Liver (tissue), 9 donors: ENCODE data around the gene LGALS4. TPM values are rescaled to one million over a fixed set of nuclear protein-coding genes. Genes with fewer than 3 reads are reported as not detected.

Source experiments
- DNase-seq: peaks from one replicate; pipeline ENCODE4 v3.0.0-alpha.2; 2017; ENCODE audit warnings: low spot score
- H3K27ac ChIP-seq, 2 donors: one replicate each; pipeline ENCODE4 v1.7.0; 2013; ENCODE audit warnings: inconsistent platforms in 2 of 2, low read length in 2 of 2, control low read depth in 1 of 2, low read depth in 1 of 2, mild to moderate bottlenecking in 1 of 2
- H3K27me3 ChIP-seq, 4 donors: one replicate each; pipeline versions ENCODE4 v1.6.1 to v1.7.0; 2013; ENCODE audit warnings: low read length in 3 of 4, inconsistent platforms in 1 of 4, mild to moderate bottlenecking in 1 of 4, moderate library complexity in 1 of 4; ENCODE audit not compliant: control insufficient read depth in 4 of 4, insufficient read depth in 4 of 4
- H3K36me3 ChIP-seq, 4 donors: one replicate each; pipeline versions ENCODE4 v1.6.1 to v1.7.0; 2013; ENCODE audit warnings: low read length in 3 of 4, mild to moderate bottlenecking in 3 of 4, low read depth in 1 of 4, moderate library complexity in 1 of 4; ENCODE audit not compliant: control insufficient read depth in 4 of 4, insufficient read depth in 3 of 4
- H3K4me1 ChIP-seq, 4 donors: one replicate each; pipeline versions ENCODE4 v1.6.1 to v1.7.0; 2013; ENCODE audit warnings: low read length in 3 of 4, mild to moderate bottlenecking in 3 of 4, moderate library complexity in 1 of 4; ENCODE audit not compliant: control insufficient read depth in 4 of 4, insufficient read depth in 4 of 4
- H3K4me3 ChIP-seq, 3 donors: one replicate each; pipeline versions ENCODE4 v1.6.1 to v1.7.0; 2013; ENCODE audit warnings: low read length in 3 of 3, control low read depth in 1 of 3, low read depth in 1 of 3, mild to moderate bottlenecking in 1 of 3
- H3K9ac ChIP-seq, 2 donors: one replicate each; pipeline ENCODE4 v1.7.0; 2013; ENCODE audit warnings: low read length in 2 of 2, mild to moderate bottlenecking in 2 of 2, moderate library complexity in 2 of 2, control low read depth in 1 of 2, low read depth in 1 of 2
- H3K9me3 ChIP-seq, 4 donors: one replicate each; pipeline versions ENCODE4 v1.6.1 to v1.7.0; 2013; ENCODE audit warnings: low read length in 3 of 4; ENCODE audit not compliant: control insufficient read depth in 4 of 4
- EGR1 ChIP-seq, 2 donors: IDR thresholded peaks; 2 replicates each; pipeline ENCODE4 v1.6.1; 2016 to 2018; ENCODE audit warnings: antibody characterized with exemption in 2 of 2, low read depth in 2 of 2
- FOXA2 ChIP-seq: IDR thresholded peaks from 2 replicates; pipeline ENCODE4 v1.6.1; 2016; ENCODE audit warnings: antibody characterized with exemption
- GABPA ChIP-seq, 2 donors: IDR thresholded peaks in 1 of 2; conservative IDR thresholded peaks in 1 of 2; 2 replicates each; pipeline ENCODE4 v1.6.1; 2016; ENCODE audit warnings: antibody characterized with exemption in 2 of 2, mild to moderate bottlenecking in 1 of 2, moderate library complexity in 1 of 2
- HNF4A ChIP-seq, 2 donors: conservative IDR thresholded peaks; 2 replicates each; pipeline ENCODE4 v1.6.1; 2016; ENCODE audit warnings: antibody characterized with exemption in 2 of 2, mild to moderate bottlenecking in 2 of 2
- HNF4G ChIP-seq: IDR thresholded peaks from 2 replicates; pipeline ENCODE4 v1.6.1; 2016; ENCODE audit warnings: antibody characterized with exemption
- JUND ChIP-seq, 2 donors: IDR thresholded peaks; 2 replicates each; pipeline ENCODE4 v1.6.1; 2016; ENCODE audit warnings: antibody characterized with exemption in 2 of 2
- NR2F2 ChIP-seq: IDR thresholded peaks from 2 replicates; pipeline ENCODE4 v1.6.1; 2016; ENCODE audit warnings: antibody characterized with exemption
- RAD21 ChIP-seq, 2 donors: IDR thresholded peaks; 2 replicates each; pipeline ENCODE4 v1.6.1; 2016; ENCODE audit warnings: antibody characterized with exemption in 2 of 2, mild to moderate bottlenecking in 2 of 2
- RXRA ChIP-seq, 2 donors: IDR thresholded peaks; 2 replicates each; pipeline ENCODE4 v1.6.1; 2017 to 2018; ENCODE audit warnings: antibody characterized with exemption in 2 of 2, mild to moderate bottlenecking in 1 of 2
- SP1 ChIP-seq: IDR thresholded peaks from 2 replicates; pipeline ENCODE4 v1.6.1; 2018; ENCODE audit warnings: antibody characterized with exemption, mild to moderate bottlenecking
- TAF1 ChIP-seq: conservative IDR thresholded peaks from 2 replicates; pipeline ENCODE4 v1.6.1; 2016; ENCODE audit warnings: antibody characterized with exemption, mild to moderate bottlenecking
- YY1 ChIP-seq: IDR thresholded peaks from 2 replicates; pipeline ENCODE4 v1.6.1; 2016; ENCODE audit warnings: antibody characterized with exemption, mild to moderate bottlenecking
- WGBS: extraction: QIAGEN DNeasy Blood & Tissue Kit; methylation state at CpG from one replicate; pipeline ENCODE4 v1.1.7; 2013; 5-methylcytosine and 5-hydroxymethylcytosine counted together
- polyA plus RNA-seq, 2 donors: library from polyadenylated mRNA; stranded (reverse) in 1 of 2; unstranded in 1 of 2; fragments of 200-250 nt in 1 of 2; fragments of >200 nt in 1 of 2; fragmentation: Nextera tagmentation in 1 of 2; extraction: Ambion mirVana in 1 of 2; gene quantifications; one replicate each; pipeline versions ENCODE4 v1.2.1 to v1.2.3, GENCODE V29; 2013 to 2015
- total RNA-seq, 2 donors: library from RNA; depleted of rRNA; stranded (reverse); fragments of >200 nt; gene quantifications; one replicate each; pipeline ENCODE4 v1.2.3, GENCODE V29; 2014
- TF ChIP-seq, protein P1 (sequence below): IDR thresholded peaks from 2 replicates; pipeline ENCODE4 v1.6.1; 2016; ENCODE audit warnings: antibody characterized with exemption
- TF ChIP-seq, protein P2 (sequence below): fragments of 150-350 bp; IDR thresholded peaks from 2 replicates; pipeline ENCODE4 v1.5.1; 2017; ENCODE audit warnings: improper control_type of control experiment, low read depth, low read length; ENCODE audit not compliant: missing input control
- TF ChIP-seq, protein P3 (sequence below): IDR thresholded peaks from 2 replicates; pipeline ENCODE4 v1.6.1; 2016; ENCODE audit warnings: antibody characterized with exemption
- TF ChIP-seq, protein P4 (sequence below): IDR thresholded peaks from 2 replicates; pipeline ENCODE4 v1.6.1; 2016; ENCODE audit warnings: antibody characterized with exemption
- TF ChIP-seq, protein P5 (sequence below): IDR thresholded peaks from 2 replicates; pipeline ENCODE4 v1.6.1; 2016; ENCODE audit warnings: antibody characterized with exemption, mild to moderate bottlenecking
- donor health status: healthy.
- donor health status: healthy.
- donor health status: healthy.
- donor health status: healthy.
- donor health status: healthy.

LGALS4 gene
- total and polyA plus RNA-seq, 4 donors: 0.42 to 40.6 (median 12.1) TPM

DNA sequence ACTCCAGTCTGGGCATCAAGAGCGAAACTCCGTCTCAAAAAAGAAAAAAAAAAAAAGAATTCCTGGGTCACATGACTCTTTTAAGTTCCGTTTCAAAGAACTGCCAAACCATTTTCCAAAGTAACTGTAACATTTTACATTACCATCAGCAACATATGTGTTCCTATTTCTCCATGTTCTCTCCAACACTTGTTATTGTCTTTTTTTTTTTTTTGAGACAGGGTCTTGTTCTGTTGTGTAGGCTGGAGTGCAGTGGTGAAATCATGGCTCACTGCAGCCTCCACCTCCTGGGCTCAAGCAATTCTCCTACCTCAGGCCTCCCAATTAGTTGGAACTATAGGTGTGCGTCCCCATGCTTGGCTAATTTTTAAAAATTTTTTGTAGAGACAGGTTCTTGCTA is 17.2 kb downstream of the LGALS4 start:
- Histone ChIP-seq H3K36me3 (no peaks in the 10 kb centered on the region), H3K27ac (no peak overlapping the region), H3K9ac (no peak overlapping the region), H3K4me3 (no peak overlapping the region), H3K4me1 (peaks cover 0 to 6% (median 2%) of the 10 kb centered on the region in 4 donors), H3K27me3 (no peaks in the 10 kb centered on the region), H3K9me3 (no peaks in the 10 kb centered on the region)
- TF ChIP-seq, protein P1, sequence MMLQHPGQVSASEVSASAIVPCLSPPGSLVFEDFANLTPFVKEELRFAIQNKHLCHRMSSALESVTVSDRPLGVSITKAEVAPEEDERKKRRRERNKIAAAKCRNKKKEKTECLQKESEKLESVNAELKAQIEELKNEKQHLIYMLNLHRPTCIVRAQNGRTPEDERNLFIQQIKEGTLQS: no peak
- TF ChIP-seq EGR1 (IDR thresholded peaks at IDR 0.05; ENCODE audit: low read depth in 2 of 2) (no peak), HNF4G (no peak), SP1 (no peak), RXRA (IDR thresholded peaks at IDR 0.05) (no peak), HNF4A (conservative IDR thresholded peaks at IDR 0.05) (no peak), TAF1 (no peak), RAD21 (IDR thresholded peaks at IDR 0.05) (no peak), JUND (IDR thresholded peaks at IDR 0.05) (no peak), GABPA (IDR thresholded peaks at IDR 0.05 in 1 of 2, conservative IDR thresholded peaks at IDR 0.05 in 1 of 2) (no peak), YY1 (no peak), FOXA2 (no peak)
- TF ChIP-seq, protein P2, sequence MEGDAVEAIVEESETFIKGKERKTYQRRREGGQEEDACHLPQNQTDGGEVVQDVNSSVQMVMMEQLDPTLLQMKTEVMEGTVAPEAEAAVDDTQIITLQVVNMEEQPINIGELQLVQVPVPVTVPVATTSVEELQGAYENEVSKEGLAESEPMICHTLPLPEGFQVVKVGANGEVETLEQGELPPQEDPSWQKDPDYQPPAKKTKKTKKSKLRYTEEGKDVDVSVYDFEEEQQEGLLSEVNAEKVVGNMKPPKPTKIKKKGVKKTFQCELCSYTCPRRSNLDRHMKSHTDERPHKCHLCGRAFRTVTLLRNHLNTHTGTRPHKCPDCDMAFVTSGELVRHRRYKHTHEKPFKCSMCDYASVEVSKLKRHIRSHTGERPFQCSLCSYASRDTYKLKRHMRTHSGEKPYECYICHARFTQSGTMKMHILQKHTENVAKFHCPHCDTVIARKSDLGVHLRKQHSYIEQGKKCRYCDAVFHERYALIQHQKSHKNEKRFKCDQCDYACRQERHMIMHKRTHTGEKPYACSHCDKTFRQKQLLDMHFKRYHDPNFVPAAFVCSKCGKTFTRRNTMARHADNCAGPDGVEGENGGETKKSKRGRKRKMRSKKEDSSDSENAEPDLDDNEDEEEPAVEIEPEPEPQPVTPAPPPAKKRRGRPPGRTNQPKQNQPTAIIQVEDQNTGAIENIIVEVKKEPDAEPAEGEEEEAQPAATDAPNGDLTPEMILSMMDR: no peak
- TF ChIP-seq, protein P3, sequence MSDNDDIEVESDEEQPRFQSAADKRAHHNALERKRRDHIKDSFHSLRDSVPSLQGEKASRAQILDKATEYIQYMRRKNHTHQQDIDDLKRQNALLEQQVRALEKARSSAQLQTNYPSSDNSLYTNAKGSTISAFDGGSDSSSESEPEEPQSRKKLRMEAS: no peak
- TF ChIP-seq, protein P4, sequence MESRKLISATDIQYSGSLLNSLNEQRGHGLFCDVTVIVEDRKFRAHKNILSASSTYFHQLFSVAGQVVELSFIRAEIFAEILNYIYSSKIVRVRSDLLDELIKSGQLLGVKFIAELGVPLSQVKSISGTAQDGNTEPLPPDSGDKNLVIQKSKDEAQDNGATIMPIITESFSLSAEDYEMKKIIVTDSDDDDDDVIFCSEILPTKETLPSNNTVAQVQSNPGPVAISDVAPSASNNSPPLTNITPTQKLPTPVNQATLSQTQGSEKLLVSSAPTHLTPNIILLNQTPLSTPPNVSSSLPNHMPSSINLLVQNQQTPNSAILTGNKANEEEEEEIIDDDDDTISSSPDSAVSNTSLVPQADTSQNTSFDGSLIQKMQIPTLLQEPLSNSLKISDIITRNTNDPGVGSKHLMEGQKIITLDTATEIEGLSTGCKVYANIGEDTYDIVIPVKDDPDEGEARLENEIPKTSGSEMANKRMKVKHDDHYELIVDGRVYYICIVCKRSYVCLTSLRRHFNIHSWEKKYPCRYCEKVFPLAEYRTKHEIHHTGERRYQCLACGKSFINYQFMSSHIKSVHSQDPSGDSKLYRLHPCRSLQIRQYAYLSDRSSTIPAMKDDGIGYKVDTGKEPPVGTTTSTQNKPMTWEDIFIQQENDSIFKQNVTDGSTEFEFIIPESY: no peak
- TF ChIP-seq, protein P5, sequence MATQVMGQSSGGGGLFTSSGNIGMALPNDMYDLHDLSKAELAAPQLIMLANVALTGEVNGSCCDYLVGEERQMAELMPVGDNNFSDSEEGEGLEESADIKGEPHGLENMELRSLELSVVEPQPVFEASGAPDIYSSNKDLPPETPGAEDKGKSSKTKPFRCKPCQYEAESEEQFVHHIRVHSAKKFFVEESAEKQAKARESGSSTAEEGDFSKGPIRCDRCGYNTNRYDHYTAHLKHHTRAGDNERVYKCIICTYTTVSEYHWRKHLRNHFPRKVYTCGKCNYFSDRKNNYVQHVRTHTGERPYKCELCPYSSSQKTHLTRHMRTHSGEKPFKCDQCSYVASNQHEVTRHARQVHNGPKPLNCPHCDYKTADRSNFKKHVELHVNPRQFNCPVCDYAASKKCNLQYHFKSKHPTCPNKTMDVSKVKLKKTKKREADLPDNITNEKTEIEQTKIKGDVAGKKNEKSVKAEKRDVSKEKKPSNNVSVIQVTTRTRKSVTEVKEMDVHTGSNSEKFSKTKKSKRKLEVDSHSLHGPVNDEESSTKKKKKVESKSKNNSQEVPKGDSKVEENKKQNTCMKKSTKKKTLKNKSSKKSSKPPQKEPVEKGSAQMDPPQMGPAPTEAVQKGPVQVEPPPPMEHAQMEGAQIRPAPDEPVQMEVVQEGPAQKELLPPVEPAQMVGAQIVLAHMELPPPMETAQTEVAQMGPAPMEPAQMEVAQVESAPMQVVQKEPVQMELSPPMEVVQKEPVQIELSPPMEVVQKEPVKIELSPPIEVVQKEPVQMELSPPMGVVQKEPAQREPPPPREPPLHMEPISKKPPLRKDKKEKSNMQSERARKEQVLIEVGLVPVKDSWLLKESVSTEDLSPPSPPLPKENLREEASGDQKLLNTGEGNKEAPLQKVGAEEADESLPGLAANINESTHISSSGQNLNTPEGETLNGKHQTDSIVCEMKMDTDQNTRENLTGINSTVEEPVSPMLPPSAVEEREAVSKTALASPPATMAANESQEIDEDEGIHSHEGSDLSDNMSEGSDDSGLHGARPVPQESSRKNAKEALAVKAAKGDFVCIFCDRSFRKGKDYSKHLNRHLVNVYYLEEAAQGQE: no peak
- 92% methylated on average over 4 of the region's 4 CpGs for WGBS
- DNase-seq: no peak

DNA sequence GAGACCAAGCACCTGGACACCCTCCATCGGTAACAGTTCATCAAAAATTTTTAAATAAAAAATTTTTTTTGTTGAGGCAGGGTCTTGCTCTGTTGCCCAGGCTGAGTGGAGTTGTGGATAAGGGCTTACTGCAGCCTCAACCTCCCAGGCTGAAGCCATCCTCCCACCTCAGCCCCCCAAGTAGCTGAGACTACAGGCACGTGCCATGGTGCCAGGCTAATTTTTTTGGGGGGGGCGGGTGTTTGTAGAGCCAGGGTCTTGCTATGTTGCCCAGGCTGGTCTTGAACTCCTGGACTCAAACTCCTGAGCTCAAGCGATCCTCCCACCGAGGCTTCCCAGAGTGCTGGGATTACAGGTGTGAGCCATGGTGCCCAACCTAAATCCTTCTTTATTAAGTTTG is 19.1 kb downstream of the LGALS4 start:
- no peaks in the 10 kb centered on the region for H3K27me3 ChIP-seq
- no peak for DNase-seq
- no peaks in the 10 kb centered on the region for H3K36me3 ChIP-seq
- 98% methylated on average over 5 of the region's 5 CpGs for WGBS
- no peak overlapping the region for H3K9ac ChIP-seq
- no peak overlapping the region for H3K4me3 ChIP-seq
- no peaks in the 10 kb centered on the region for H3K9me3 ChIP-seq
- H3K4me1 ChIP-seq: peaks cover 0 to 6% (median 2%) of the 10 kb centered on the region in 4 donors
- no peak overlapping the region for H3K27ac ChIP-seq
- TF ChIP-seq, protein P2: no peak
- TF ChIP-seq HNF4G: no peak
- no peak for TF ChIP-seq EGR1 (IDR thresholded peaks at IDR 0.05; ENCODE audit: low read depth in 2 of 2)
- TF ChIP-seq TAF1: no peak
- TF ChIP-seq, protein P4: no peak
- TF ChIP-seq NR2F2: no peak
- no peak for TF ChIP-seq JUND (IDR thresholded peaks at IDR 0.05)
- TF ChIP-seq RAD21 (IDR thresholded peaks at IDR 0.05): no peak
- no peak for TF ChIP-seq RXRA (IDR thresholded peaks at IDR 0.05)
